AG09309 (cell line): Measurements from ENCODE around the gene GFRA3.
"Not testable (repeated sequence)": the region's sequence is repeated elsewhere in the genome, so short reads cannot be mapped to it uniquely, and the experiment has no call there.

Experiments
- DNase-seq: peaks from one replicate; pipeline ENCODE4 v3.0.0-alpha.2; 2010; ENCODE audit warnings: low read depth
- H3K4me3 ChIP-seq: 2 replicates; pipeline ENCODE4 v1.5.1; 2011; ENCODE audit warnings: mild to moderate bottlenecking, low read depth, low read length, moderate library complexity; ENCODE audit not compliant: control insufficient read depth
- TF ChIP-seq, protein P1 (sequence below): IDR thresholded peaks from 2 replicates; pipeline ENCODE4 v1.5.1; 2011; ENCODE audit warnings: mild to moderate bottlenecking, low read depth, low read length, inconsistent platforms; ENCODE audit not compliant: insufficient read depth, control insufficient read depth; ENCODE audit errors: missing control alignments

The GFRA3 gene, protein sequence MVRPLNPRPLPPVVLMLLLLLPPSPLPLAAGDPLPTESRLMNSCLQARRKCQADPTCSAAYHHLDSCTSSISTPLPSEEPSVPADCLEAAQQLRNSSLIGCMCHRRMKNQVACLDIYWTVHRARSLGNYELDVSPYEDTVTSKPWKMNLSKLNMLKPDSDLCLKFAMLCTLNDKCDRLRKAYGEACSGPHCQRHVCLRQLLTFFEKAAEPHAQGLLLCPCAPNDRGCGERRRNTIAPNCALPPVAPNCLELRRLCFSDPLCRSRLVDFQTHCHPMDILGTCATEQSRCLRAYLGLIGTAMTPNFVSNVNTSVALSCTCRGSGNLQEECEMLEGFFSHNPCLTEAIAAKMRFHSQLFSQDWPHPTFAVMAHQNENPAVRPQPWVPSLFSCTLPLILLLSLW

DNA sequence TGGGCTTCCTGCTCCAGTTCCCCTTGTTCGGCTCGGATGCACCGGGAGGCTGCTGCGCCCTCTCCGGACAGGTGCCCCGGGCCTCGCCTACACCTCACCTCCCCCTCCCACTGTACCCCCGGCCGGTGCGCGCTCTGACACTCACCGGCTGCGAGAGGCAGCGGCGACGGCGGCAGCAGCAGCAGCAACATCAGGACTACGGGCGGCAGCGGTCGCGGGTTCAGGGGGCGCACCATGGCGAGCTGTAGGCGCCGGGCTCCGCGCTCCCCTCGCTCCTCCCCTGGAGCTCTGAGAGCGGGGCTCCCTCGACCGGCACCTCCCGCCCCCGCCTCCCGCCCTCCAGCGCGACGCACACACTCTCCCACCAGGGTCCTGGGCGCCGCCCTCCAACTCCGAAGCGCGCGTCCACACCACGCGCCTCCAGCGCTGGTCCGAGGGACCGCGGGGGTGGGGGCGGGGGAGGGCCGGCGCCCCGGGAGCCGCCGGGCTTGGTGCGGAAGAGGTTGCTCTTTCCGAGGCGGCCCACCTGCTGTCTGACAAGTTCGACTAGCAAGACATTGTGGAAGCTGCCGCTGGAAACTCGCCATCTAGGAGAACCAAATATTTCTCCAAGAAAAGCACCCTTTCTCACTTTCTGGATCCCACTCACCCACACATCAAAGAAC is at the start of gene GFRA3:
Gene GFRA3 (minus strand): TSS at position 433 of the 665 bp plus-strand sequence. CDS start 197 bp downstream, at position 236.
- DNase-seq: no peak
- TF ChIP-seq, protein P1, sequence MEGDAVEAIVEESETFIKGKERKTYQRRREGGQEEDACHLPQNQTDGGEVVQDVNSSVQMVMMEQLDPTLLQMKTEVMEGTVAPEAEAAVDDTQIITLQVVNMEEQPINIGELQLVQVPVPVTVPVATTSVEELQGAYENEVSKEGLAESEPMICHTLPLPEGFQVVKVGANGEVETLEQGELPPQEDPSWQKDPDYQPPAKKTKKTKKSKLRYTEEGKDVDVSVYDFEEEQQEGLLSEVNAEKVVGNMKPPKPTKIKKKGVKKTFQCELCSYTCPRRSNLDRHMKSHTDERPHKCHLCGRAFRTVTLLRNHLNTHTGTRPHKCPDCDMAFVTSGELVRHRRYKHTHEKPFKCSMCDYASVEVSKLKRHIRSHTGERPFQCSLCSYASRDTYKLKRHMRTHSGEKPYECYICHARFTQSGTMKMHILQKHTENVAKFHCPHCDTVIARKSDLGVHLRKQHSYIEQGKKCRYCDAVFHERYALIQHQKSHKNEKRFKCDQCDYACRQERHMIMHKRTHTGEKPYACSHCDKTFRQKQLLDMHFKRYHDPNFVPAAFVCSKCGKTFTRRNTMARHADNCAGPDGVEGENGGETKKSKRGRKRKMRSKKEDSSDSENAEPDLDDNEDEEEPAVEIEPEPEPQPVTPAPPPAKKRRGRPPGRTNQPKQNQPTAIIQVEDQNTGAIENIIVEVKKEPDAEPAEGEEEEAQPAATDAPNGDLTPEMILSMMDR: no peak
- H3K4me3 ChIP-seq: peak within 1 kb of the TSS; percentile 25

DNA sequence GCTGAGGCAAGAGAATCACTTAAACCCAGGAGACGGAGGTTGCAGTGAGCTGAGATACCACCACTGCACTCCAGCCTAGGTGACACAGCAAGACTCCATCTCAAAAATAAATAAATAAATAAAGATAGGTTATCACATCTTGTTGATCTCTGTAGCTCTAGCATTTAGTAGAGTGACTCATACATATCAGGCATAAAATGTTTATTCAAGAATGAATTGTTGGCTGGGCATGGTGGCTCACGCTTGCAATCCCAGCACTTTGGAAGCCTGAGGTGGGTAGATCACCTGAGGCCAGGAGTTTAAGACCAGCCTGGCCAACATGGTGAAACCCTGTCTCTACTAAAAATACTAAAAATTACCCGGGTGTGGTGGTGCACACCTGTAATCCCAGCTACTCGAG is 43.8 kb upstream of the GFRA3 start:
- not testable (repeated sequence) for H3K4me3 ChIP-seq, DNase-seq

DNA sequence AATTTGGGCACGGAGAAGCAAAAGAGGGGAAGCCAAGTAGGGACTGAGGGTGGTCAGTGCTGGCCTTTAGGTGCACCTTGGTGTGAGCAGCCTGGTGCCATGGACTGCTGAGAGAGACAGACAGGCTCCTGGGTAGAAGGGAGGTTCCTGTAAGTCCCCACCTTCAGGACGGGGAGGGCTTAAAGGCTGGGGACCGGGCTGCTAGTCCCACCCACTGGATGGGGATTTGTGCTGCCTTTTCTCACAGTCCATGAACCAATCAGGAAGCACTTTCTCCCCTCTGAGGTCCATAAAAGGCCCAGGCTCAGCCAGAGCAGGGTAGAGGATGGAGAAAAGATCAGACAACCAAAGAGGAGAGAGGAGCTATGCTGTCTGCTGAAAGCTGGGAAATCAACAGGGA is 41.9 kb upstream of the GFRA3 start:
- H3K4me3 ChIP-seq: no peak overlapping the region
- no peak for DNase-seq
- TF ChIP-seq, protein P1: no peak

DNA sequence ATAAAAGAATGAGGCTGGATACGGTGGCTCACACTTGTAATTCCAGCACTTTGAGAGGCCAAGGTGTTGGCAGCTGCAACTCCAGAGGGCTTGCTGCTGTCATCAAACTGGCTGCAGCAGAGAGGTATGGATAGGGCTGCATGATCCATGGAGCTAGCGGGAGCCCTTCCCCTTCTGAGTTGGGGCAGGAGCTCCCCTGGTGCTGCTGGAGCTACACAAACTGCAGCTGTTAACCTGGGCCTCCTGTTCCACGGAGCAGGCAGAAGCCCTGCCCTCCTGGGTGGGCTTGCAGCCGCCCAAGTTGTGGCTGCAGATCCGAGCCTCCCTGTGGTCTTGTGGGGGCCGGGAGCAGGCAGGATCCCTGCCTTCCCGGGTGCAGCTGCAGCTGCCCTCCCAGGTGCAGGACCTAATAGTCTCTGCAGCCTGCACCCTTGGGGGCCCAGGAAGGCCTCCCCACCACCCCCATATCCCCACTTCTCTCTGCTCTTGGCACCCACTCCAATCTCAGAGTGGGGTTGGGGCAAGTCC is 41.4 kb upstream of the GFRA3 start:
- TF ChIP-seq, protein P1: no peak
- no peak overlapping the region for H3K4me3 ChIP-seq
- no peak for DNase-seq

DNA sequence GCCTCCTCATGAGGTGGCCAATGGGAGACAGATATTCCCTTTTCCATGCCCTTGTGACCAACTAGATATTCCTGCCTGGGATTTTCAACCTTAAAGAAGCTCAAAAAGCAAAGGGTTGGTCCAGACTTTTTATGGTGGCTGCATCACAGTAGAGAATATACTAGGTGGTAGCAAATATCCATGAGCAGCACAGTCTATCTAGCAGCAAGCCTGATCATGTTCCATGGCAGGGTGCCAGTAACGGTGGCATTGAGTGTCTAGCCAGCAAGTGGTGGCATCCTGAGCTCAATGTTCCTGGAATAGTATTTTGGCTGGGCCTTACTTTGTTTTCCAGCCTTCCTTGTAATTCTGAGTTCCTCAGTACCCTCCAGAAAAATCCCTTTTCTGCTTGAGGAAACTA is 31.4 kb upstream of the GFRA3 start:
- TF ChIP-seq, protein P1: no peak
- no peak overlapping the region for H3K4me3 ChIP-seq
- DNase-seq: no peak

DNA sequence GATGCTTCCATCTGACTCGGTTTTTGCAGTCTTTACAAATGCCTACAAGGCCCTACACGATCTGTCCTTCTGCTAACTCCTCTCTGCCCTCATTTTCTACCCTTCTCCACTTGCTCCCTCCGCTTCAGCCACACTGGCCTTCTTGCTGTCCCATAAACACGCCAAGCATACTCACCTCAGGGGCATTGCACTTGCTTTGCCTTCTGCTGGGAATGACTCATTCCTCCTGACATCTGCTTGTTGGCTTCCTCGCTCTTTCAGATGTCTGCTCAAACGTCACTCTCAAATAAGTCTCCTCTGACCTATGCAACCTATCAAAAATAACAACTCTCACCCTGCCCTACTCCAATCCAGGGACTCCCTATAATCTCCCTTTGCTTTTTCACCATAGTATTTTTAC is 29.0 kb upstream of the GFRA3 start:
- H3K4me3 ChIP-seq: no peak overlapping the region
- DNase-seq: no peak
- TF ChIP-seq, protein P1: no peak

DNA sequence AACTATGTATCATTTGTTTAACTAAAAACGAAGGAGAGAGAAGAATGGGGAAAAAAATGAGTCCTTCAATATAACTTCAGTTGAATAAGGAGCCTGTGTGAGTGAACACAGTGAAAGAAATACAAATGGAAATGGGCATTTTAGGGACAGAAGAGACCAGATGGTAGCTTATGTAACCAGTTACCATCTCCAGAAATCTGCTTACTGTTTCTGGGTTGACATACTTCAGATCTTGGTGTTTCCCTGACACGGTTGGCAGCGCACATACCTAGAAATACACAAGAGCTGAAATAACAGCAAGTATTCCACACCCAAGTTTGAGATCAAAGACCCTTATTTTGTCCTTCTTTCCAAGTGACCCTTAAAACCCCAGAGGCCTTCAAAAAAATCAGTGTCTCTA is 14.9 kb upstream of the GFRA3 start:
- no peak for DNase-seq
- TF ChIP-seq, protein P1: no peak
- no peak overlapping the region for H3K4me3 ChIP-seq
